ENCODE results near the gene COX8A.
"Not testable (repeated sequence)": the region's sequence is repeated elsewhere in the genome, so short reads cannot be mapped to it uniquely, and the experiment has no call there.

The COX8A gene, protein sequence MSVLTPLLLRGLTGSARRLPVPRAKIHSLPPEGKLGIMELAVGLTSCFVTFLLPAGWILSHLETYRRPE

DNA sequence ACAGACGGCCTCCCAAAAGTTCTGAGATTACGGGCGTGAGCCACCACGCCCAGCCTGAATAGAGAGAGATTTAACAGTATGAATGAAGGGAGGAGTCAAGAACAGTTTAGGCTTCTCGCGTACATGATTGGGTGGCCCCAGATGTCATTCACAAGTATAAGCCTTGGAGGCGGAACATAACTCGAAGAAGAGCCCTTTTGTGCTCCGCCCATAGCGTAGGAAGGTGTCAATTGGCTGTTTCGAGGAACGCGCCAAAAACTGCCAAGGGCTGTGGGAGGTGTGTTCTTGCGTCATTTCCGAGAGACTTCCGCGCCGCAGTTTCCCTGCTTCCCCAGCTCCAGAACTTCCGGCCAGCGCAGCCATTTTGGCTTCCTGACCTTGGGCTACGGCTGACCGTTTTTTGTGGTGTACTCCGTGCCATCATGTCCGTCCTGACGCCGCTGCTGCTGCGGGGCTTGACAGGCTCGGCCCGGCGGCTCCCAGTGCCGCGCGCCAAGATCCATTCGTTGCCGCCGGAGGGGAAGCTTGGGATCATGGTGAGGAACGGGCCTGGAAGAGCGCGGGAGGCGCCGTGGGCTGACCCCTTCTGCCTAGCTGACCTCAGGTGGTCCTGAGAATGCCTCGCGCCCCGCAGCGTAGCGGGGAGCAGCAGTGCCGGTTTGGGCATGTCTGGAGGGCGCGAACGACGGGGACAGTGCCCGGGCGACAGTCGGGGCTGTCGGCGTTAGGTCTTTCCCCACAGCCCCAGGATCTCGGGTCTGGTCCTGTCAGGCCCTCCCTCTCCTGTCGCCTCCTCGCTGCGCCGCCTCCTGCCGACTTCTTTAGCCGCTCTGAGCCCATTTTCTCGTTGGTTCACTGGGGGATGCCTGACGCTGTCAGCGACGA is at the start of gene COX8A:
Gene COX8A, plus strand, starts transcription at position 362 of the 885 bp plus-strand sequence. Its CDS starts 61 bp downstream, at position 423.
- FAIRE-seq = peak; percentile 96

DNA sequence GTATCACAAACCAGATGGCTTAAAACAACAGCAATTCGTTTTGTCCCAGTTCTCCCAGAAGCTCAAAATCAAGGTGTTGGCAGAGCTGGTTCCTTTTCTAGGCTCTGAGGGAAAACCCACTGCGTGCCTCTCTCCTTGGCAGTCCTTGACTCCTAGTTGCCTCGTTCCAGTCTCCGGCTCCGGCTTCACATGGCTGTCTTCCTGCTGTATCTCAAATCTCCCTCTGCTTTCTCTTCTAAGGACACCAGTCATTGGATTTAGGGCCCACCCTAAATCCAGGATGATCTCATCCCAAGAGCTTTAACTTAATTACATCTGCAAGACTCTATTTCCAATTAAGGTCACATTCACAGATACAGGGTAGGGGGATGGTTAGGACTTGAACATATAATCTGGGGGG is 44.8 kb upstream of the COX8A start:
- no peak for FAIRE-seq

DNA sequence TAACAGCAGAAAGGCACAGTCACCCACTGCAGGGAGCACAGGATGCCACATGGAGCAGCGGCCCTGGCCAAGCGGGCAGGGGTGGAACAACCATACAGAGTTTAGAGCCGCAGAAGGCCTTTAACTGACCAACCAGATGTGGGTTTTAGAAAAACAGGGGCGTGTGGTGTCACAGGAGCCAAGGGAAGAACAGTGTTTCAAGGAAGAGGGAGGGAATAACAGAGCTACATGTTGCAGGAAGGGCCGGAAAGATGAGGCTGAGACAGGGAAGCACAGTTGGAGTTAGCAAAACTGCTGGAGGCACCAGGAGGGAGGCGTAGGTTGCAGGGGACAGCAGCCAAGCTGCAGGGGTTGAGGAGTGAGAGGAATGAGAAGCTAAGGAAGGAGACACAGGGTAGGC is 43.4 kb upstream of the COX8A start:
- no peak for FAIRE-seq

DNA sequence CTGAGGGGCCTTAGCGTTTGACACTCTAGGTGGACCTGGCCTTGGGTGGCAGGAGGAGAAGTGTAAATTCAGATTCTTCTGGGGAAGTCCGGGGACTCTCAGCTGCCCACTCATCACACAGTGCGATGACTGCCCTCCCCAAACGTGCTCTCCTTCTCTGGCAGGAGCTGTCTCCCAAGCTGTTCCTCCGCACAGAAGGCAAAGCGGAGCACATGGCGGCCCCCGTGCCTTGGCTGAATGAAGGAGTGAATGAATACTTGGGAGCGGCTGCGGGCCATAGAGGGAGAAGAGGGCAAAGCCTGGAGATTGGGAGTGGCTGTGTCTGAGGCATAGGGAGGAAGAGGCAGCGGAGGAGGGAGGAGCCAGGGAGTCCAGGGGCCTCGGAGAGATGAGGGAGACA is 42.5 kb upstream of the COX8A start:
- no peak for FAIRE-seq

DNA sequence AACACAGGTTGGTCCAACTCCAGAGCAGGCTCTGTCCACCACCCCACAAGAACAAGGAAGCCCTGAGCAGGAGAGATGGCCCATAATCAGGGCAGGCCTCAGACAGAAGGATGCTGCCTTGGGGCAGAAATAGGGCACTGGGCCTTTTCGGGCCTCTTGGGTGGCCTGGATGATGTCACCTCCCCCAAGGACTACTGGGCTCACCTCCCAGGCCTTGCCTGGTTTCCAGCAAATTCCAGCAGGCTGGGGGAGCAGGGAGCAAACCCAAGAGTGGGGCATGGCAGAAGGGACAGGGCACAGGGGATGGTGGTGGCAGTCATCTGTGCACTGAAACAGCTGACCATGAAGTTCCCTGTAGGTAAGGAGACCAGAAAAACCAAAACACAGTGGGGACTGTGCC is 41.0 kb upstream of the COX8A start:
- no peak for FAIRE-seq

DNA sequence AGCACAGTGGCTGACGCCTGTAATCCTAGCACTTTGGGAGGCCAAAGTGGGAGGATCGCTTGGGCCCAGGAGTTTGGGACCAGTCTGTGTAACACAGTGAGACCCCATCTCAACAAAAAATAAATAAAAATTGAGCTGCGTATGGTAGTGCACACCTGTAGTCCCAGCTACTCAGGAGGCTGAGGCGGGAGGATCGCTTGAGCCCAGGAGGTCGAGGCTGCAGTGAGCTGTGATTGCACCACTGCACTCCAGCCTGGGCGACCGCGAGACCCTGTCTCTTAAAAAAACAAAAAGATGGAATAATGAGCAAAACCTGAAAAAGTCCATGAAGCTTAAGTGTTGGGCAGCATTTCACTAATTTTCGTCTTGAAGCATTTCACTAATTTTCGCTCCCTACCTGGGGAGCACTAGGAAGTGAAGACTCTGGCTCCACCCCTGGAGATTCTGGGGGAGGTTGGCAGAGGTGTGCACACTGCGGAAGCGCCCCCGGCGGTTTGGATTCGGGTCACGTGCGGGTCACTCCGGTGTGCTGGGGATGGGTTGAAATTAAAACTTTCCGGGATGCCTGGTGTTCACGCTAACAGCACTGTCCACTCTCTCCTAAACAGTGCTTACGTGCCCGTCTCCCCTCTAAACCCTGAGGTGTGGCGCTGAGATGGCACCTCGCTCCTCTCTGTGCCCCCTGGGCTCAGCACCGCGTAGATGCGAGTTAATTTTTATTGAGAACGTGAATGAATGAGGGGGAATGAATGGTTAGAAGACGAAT is 36.5 kb upstream of the COX8A start:
- no peak for FAIRE-seq

DNA sequence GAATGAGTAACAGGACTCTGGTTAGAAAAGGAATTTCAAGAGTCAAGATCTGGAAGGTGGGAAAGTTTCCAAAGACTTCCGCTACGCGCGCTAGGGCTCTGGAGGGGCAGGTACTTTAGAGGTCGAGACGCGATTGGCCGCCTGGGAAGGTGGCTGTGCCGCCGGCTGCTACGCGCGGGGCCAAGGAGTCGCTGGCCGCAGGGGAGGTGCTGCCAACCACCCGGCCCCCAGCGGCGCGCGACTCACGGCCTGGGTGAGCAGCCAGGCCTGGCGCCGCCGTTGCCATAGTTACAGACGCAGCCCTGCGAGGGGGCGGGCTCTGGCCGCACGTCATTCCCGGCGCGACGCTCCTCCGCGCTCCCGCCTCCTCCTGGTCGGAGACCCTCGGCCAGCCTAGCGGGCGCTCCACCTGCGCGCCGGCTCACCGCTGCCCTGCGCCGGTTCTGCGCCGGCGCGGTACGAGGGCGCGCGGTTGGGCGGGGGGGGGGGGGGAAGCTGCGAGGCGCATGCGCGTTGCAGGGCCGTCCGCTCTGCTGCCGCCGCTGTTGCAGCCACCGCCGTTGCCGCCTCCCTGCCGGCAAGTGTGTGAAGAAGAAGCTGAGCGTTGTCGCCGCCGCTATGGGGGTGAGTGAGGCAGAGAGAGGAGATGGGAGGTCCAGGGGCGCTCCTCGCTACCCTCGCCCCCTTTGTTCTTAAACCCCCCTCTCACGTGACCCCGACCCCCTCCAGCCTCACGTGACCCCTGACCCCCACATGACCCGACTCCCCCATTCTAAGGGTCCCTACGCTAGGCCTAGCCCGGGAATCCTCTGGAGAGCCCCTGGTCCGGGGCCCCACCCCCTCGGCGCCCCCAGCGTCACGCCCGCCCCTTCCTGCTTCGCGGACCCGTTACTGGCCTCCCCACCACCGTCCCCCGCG is 35.7 kb upstream of the COX8A start, which contains the start of gene NAA40:
Gene NAA40, plus strand, starts transcription at position 524 of the 918 bp plus-strand sequence. Its CDS starts 95 bp downstream, at position 619.
- FAIRE-seq = no peak

DNA sequence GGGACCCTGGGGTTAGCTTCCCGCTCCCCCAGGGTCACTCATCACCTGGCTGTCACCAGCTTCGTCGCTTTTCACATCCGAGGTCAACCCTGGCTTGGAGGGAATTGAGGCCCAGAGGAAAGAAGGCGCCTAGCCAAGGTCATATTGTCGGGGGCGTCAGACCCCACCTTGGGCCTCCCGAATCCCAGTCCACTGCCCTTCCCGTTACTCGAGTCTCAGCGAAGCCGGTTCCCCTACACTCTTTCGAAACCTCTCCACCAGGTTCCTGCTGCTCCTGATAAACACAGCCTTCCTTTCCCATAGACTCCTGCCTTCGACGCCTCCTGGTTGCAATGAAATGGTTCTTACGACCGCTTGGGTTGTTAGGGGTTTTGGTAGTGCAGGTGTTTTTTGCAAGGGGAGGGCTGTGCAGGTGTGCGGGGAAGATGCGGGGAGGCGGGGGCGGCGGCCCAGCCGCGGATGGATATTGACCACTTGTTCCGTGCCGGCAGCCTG is 35.0 kb upstream of the COX8A start:
- no peak for FAIRE-seq

DNA sequence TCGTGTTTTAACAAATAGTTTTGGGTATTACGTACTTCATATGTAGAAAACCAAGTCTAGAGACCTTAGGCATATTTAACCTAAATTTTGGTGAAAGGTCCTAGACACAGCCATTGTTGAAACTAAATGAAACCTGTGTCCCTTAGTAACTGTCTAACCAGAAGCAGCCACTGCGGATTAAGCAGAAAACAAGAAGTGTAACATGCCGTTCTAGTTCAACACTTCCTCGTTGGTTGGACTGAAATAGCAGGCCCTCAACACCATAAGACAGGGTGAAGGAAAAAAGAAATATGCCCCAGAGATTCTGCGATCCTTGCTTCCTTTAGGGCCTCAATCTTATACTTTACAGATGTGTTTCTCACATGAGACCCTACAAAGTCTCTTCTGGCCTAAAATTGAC is 33.6 kb upstream of the COX8A start:
- FAIRE-seq = no peak

DNA sequence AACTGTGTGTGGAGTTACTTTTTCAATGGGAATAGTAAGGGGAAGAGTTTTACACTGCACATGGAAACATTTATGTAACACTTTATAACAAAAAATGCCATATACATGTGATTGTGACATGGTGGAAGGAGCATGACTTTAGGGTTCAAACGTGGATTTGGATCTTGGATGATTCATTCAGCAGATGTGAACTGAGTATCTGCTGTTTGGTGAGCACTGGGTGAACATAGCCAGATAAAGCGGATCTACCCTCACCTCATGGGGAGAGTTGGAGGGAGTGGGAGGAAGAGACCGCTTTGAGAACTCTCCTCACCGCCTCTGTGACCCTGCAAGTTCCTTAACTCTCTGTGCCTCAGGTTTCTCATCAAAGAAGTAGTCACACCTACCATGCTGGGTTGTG is 32.5 kb upstream of the COX8A start:
- FAIRE-seq = no peak

DNA sequence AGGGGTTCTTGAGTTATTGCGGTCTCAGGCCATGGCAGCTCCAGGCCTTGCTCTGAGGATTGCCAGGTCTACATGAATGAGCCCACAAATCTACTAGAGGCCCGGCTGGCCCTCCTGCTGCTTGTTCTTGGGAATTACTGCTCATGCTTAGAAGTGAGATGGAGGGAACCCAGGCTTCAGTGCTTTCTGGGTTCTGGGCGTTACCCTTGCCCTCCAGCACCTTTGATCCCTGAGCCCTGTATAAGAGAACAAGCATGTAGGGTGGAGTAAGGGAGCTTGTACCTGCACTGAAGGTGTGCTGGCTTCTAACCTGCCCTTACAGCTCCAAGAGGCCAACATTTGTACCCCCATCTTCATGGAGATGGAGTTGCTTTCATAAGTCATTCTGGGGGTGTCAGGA is 31.6 kb upstream of the COX8A start:
- no peak for FAIRE-seq

DNA sequence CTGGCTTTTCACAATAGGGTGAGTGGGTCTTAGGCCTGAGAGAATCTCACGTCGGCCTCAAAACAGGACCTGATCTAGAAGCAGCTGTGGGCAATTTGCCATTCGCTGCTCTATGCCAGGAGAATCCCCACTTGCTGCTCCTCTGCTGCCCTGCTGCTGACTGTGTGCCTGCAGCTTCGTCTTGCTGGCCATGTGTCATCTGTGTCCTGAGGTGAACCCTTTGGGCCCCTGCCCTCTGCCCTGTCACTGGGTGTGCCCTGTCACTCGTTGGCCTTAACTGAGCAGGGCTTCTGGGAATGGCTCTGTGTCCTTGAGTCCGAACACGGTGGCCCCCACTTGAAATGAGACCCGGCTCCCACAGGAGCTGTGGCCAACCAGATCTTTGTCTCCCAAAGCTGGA is 29.4 kb upstream of the COX8A start:
- FAIRE-seq = no peak

DNA sequence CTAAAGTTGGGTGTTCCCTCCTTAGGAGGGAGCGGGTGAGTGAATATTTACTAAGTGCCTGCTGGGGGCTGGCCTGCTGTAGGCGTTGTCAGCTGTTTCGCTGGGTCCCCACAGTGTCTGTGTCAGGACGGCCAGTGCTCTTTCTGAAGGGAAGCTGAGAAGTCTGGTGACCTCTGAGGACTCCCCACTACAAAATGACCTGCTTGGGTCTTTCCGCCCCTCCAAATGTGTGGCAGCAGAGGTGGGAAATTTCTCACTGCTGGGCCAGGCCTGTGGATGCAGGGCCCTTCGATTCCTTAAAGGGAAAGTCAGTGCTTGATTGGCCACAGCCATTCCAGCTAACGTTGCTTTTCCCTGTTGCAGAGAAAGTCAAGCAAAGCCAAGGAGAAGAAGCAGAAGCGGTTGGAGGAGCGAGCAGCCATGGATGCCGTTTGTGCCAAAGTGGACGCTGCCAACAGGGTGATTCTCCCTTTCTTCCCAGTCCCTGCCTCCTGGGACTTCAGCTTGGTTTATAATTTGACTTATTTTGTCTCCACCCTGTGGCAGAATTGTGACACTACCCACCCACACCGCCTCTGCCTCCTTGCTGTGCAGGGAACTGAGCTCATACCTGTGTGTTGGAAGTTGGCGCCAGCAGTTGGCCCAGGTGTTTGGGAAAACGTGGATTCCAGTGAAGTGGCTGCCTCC is 28.8 kb upstream of the COX8A start:
- no peak for FAIRE-seq

DNA sequence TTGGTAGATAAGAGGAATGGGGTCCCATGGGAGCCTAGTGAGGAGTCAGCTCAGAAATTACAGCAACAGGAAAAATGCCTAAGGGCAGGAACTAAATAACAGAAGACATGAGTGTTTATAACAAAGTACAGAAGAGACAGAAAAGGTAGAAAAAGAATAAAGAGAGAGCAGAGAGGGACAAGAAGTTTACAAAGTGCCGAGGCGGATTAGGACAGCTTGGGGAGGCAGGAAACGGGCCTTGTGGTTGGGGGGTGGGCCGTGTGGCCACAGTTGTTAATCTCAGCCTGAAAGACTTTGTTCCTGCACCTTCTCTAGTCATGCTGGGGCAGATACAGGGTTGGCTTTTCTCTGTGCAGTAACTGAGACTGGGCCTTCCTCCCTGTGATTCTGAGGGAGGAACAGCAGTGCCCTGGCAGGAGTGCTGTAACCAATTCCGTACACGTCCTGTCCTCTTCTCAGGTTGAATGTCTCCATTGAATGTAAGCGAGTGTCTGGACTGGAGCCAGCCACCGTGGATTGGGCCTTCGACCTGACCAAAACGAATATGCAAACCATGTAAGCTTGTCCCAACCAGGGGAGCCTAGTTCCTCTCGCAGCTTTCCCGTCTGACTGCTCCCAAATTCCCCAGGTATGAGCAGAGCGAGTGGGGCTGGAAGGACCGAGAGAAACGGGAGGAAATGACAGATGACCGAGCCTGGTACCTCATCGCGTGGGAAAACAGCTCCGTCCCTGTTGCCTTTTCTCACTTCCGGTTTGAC is 22.5 kb upstream of the COX8A start:
- FAIRE-seq = no peak

DNA sequence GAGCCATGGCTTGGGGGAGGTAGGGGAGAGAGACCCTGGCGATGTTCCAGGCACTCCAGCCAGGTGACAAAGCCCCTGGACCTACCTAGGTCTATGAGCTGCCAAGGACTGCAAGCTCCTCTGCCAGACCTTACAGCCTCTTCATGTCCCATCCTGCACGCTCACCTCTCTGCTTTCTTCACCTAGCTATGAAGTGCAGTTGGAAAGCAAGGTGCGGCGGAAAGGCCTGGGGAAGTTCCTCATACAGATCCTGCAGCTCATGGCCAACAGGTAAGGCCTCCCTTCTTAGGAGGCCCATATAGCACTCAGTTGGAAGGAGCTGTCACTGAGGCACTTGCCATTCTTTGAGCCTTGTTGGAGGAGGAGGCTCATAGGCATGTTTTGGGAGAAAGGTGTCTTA is 21.9 kb upstream of the COX8A start:
- FAIRE-seq = no peak

DNA sequence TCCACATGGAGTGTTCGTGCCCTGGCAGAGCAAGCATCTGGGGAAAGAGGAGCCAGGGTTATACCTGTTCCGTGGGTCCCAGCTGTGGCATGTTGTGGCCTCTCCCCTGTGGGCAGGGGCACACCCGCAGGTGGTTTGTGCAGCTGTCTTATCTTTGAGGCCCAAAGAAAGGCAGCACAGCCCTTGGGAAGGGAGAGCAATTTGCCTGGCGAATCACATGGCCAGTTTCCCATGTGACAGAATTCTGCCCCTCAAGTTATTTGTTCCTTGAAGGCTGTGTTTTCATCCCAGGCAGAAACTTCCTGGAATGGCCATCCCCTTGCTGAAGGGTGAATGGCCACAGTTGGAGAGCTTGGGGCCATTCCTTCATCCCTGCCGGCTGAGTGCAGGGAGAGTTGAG is 16.4 kb upstream of the COX8A start:
- FAIRE-seq = no peak

DNA sequence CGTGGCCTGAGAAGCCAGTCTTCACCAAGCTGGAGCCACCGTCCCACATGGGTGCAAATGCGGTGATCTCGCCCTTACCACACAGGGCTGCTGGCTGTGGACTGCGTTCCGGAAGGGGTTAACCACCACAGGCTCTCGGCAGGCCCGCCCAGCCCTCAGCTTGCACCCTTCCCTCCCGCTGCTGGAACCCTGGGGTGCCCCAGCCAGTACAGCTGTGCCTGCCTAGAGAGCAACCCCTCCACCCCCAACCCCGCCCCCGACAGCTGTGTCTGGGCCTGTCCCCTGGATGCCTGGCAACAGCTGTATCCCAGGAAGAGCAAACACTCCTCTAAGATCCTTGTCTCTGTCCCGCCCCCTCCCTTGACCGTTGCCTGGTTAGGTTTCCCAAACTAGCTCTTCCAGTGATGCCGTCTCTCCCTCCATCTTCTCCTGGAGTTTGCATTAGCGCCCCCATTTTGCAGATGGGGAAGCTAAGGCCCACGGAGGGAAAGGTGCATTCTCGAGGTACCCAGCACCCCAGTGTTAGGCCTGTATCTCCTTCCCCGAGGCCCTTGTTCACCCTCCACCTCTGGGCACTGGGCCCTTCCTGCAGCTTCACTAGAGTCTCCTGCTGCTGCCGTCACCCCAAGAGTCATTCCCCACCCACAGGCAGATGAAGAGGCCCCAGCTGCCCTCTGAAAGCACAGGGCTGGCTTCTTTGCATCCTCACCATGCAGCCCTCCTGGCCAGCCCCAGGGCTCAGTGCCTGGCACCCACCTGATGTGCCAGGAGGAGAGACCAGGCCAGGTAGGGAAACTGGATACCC is 12.6 kb upstream of the COX8A start:
- FAIRE-seq = no peak

DNA sequence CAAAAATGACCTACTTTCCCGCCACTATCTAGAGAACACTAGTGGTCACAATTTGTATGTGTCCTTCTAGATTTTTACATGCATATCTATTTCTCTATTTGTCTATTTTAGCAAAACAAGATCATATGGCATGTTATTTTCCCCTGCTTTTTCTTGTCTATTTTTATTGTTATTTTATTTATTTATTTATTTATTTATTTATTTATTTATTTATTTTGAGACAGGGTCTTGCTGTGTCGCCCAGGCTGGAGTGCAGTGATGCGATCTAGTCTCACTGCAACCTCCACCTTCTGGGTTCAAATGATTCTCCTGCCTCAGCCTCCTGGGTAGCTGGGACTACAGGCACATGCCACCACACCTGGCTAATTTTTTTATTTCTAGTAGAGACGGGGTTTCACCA is 10.5 kb upstream of the COX8A start:
- not testable (repeated sequence) for FAIRE-seq

DNA sequence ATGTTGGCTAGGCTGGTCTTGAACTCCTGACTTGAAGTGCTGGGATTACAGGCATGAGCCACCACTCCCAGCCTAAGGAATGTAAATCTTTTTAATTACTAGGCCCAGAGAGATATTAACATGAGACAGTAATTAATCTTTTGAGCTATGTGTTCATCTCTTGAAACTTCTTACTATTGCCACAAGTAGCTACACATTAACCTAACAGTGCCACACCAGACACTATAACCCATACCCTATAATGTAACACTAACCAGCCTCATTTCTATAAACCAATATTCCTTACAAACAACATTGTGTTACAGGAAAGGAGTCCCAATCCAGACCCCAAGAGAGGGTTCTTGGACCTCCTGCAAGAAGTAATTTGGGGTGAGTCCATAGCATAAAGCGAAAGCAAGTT is 8.0 kb upstream of the COX8A start:
- FAIRE-seq = no peak

DNA sequence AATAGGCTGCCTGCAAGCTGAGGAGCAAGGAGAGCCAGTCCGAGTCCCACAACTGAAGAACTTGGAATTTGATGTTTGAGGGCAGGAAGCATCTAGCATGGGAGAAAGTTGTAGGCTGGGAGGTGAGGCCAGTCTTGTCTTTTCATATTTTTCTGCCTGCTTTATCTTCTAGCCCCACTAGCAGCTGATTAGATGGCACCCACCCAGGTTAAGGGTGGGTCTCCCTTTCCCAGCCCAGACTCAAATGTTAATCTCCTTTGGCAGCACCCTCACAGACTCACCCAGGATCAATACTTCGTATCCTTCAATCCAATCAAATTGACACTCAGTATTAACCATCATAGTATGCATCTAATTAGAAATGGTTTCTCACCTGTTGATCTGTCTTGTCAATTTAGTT is 5.0 kb upstream of the COX8A start:
- FAIRE-seq = no peak
